OCI-M2 (cell line): ENCODE results near the gene SF3B4.

Source experiments
- DNase-seq: peaks from one replicate; lab custom pipeline; 2025; ENCODE audit not compliant: unreplicated experiment; lab: John Stamatoyannopoulos, UW

The SF3B4 gene

DNA sequence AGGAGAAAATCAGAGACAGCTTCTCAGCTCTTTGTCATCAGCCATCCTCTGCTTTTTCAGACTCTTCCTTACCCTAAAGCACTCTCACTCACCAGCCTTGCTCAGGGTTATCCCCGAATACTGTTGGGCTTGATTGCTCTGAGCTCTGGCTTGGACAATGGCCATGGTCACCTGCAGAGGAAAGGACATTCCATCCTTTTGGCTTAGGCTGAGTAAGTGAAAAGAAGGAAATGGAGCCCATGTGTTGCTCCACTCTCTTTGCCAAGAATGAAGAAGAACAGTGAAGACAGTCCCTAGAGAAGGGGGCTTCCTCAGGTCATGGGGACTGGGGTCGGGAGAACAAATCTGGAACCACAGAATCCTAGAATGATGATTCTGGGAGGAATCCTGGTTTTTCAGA is 6.8 kb upstream of the SF3B4 start:
- no peak for DNase-seq

- no peak for DNase-seq
These were observed 5.6 kb upstream of the SF3B4 start for GRCh38 chr1:149933208-149933607.

GRCh38 chr1:149932474-149932873 is 4.9 kb upstream of the SF3B4 start:
- no peak for DNase-seq

DNA sequence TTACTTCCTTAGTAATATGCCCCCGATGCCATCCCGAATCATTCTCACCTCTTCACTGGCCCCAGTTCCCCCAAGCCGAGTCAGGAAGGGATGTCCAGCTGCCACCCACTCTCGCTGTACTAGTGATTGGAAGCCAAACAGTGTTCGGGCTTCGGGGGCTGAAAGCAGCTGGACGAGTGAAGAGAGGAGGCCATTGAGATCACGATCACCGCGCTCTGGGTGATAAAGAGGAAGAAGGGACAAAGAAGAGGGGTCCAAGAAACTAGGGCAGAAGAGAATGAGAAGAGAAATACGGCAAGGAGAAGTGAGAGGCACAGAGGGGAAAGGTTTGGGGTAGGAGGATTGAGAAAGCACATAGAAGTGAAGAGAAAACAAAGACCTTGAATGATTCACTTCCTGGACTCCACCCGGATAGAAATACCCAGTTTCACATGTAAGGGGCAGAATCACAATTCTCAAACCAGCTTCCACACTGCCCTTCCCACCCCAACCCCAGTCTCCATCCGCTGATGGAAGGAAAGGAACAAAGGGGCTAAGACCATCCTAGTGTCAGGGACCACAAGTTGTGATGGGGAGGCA is 3.7 kb upstream of the SF3B4 start:
- DNase-seq, result no peak

DNA sequence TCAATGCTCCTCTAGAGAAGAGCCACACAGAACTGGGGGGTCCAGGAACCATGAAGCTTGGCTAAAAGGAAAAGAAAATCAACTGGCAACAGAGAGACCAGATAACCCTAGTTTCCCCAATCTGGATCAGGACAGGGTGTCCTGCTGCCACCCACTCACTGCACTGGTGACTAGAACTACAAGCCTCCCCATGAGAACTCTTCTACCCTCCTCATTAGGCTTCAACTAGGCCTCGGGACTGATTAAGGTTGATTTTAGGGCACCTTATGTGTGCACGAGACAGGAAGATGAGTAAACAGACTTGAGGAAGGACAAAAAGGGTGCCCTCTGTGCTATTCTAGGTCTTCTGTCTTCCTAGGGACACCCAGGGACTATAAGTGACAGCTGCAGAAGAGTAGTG is 2.3 kb upstream of the SF3B4 start:
- no peak for DNase-seq

GRCh38 chr1:149928401-149928724 is 760 bp upstream of the SF3B4 start:
- DNase-seq, result no peak

DNA sequence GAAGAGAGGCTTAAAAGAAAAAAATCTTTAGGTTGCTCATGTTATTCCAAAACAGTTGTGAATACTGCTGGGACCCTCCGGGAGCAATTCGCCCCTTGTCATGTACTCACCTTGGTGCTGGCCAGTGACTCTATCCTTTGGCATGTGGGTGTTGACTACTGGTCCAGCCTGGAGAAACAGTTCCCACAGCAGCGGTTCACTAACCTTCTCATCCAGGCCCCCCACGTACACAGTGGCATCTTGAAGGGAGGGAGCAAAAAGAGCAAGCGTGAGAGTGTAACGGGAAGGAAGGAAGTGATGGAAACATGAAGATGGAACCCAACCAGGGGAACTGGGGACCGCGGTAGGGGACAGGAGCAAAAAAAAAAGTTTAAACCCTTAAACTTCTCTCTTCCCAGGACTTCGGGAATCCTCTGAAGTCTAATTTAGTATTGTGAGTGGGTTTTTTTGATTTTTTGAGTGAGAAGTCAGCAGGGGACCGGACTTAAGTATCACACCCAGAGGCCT is 494 bp downstream of the SF3B4 start:
- no peak for DNase-seq

DNA sequence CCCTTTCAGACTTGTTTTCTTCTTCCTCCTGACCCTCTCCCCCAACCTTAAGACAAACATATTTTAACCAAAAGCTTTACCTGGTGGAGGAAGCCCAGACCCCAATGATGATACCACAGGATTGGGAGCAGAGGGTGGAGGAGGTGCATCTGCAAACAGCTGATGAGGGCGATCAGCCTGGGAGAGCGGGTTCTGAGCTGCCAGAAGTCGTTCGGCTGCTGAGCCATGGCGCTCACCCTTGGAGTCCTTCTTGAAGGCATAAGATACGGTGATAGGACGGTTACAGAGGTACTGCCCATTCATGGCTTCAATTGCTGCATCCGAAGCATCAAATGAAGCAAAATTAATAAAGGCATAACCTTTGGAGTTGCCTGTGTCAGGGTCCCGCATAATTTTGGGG is 1.3 kb downstream of the SF3B4 start:
- DNase-seq, result no peak

- no peak for DNase-seq
These were observed 1.9 kb downstream of the SF3B4 start for GRCh38 chr1:149925751-149926150.

DNA sequence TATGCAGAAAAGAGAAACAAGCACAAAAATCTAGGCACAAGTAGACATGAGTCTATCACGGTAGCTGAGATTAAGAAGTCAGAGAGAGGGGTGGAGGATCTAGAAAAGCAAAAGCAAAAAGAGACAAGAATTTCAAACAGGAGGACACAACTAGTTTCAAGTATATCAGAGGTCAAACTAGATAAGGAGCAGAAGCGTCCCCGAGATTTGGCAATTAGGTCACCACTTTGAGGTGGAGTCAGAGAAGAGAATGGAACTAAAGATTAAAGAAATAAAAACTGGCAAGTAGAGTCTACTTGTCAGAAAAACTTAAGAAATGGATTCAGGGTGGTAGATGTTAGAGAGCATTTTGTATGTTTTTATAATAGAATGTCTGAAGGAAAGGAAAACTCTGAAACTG is 2.3 kb downstream of the SF3B4 start:
- no peak for DNase-seq

- DNase-seq, result no peak
These were observed 4.0 kb downstream of the SF3B4 start for GRCh38 chr1:149923626-149924025.

GRCh38 chr1:149917571-149918144 is 9.9 kb downstream of the SF3B4 start, which contains the start of gene SV2A:
SV2A (minus strand) TSS chr1:149917844; CDS start chr1:149913840, 4,004 bp downstream.
- DNase-seq, result no peak

- DNase-seq, result no peak
These were observed 10.7 kb downstream of the SF3B4 start for GRCh38 chr1:149916898-149917252.

GRCh38 chr1:149916193-149916897 is 11.3 kb downstream of the SF3B4 start:
- DNase-seq, result no peak

- DNase-seq, result no peak
These were observed 12.0 kb downstream of the SF3B4 start for GRCh38 chr1:149915429-149916192.

- no peak for DNase-seq
These were observed 13.1 kb downstream of the SF3B4 start for GRCh38 chr1:149914545-149914944.

GRCh38 chr1:149906570-149907075 is 21.0 kb downstream of the SF3B4 start:
- DNase-seq, result no peak

- no peak for DNase-seq
These were observed 23.6 kb downstream of the SF3B4 start for GRCh38 chr1:149903836-149904491.

- peak; percentile 77 for DNase-seq
These were observed 27.9 kb downstream of the SF3B4 start, which contains the start of gene BOLA1 for GRCh38 chr1:149899460-149900284. BOLA1 (plus strand) TSS chr1:149899568; CDS start chr1:149900060, 492 bp downstream.

DNA sequence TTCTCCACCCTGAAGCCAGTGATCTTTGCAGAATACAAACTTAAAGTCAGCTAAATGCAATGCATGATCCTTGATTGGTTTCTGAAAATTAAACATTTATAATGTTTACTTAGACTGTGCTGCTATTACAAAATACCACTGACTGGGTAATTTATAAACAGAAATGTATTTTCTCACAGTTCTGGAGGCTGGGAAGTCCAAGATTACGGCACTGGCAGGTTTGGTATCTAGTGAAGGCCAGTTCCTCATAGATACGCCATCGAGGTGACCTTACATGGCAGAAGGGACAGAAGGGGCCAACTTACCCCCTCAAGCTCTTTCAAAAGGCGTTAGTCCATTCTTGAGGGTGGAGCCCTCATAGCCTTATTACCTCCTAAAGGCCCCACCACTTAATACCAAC is 31.0 kb downstream of the SF3B4 start:
- DNase-seq, result no peak
